ENCODE measurements around the gene LONP2. TPM values are rescaled to one million over a fixed set of nuclear protein-coding genes. Genes with fewer than 3 reads are reported as not detected.

Gene LONP2
- total and polyA plus RNA-seq, 5 donors = 29.3 to 79.3 (median 75.5) TPM

DNA sequence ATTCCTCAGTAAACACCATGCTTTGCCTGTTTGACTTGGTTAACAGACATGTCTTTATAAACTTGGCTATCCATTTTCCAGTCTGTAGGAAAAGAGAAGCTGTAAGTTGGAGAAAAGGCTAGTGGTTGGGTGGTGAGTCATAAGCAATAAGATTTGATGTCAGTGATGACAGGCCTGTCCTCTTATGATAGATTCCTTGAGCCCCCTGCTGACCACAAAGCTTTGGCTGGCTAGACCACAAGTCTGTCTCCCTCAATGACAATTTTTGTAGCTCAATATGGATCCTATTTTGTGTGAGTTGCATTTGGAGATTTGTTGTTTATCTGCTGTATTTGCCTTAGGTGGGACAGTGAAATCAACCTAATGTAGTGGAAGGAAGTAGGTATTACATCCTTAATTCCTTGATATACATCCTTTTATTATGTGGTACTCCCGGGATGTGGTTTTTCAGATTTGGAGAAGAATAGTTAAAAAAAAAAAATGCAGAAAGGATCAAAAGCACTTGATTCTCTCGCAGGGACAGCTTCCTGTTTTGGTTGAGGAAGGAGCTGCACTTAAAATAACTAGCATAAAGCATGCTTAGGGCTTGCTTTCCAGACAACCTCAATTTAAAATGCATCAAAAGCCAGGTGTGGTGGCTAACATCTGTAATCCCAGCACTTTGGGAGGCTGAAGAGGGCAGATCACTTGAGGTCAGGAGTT is 73.7 kb downstream of the LONP2 start:
- DNase-seq (no peak), ATAC-seq (no peak)
- intact Hi-C loops (cut with DNase I) = no loop called here
- Histone ChIP-seq H3K27me3 (ENCODE audit: control insufficient read depth, insufficient read depth) (no peaks in the 10 kb centered on the region), H3K9me3 (ENCODE audit: control insufficient read depth, low read length) (no peaks in the 10 kb centered on the region), H3K4me1 (ENCODE audit: control insufficient read depth, insufficient read depth, low read length) (peaks cover 6% of the 10 kb centered on the region), H3K27ac (ENCODE audit: low read length) (peak overlapping the region; percentile 19), H3K4me3 (ENCODE audit: low read length) (no peak overlapping the region)
- WGBS = 50% methylated on average over 2 of the region's 2 CpGs

DNA sequence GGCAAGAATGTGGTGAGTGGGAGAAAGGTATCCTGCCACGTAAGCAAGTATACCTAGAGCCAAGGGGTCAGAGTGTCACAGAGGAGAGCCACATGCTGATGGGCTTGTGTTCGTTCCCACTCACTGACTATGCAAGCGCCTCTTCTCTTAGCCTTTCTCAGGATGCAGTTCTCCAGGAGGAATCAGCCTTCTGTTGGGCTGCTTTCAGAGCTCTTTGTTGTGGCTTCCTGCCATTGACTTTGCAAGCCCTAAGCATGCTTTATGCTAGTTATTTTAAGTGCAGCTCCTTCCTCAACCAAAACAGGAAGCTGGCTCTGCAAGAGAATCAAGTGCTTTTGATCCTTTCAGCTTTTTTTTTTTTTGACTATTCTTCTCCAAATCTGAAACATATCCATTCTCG is 74.5 kb downstream of the LONP2 start:
- H3K27ac ChIP-seq (ENCODE audit: low read length) = peak overlapping the region; percentile 77
- peaks cover 6% of the 10 kb centered on the region for H3K4me1 ChIP-seq (ENCODE audit: control insufficient read depth, insufficient read depth, low read length)
- WGBS = 36% methylated on average over 4 of the region's 4 CpGs
- no peaks in the 10 kb centered on the region for H3K27me3 ChIP-seq (ENCODE audit: control insufficient read depth, insufficient read depth)
- peak; percentile 85 for ATAC-seq
- intact Hi-C loops (cut with DNase I) = no loop called here
- DNase-seq = no peak
- no peaks in the 10 kb centered on the region for H3K9me3 ChIP-seq (ENCODE audit: control insufficient read depth, low read length)
- H3K4me3 ChIP-seq (ENCODE audit: low read length) = no peak overlapping the region

DNA sequence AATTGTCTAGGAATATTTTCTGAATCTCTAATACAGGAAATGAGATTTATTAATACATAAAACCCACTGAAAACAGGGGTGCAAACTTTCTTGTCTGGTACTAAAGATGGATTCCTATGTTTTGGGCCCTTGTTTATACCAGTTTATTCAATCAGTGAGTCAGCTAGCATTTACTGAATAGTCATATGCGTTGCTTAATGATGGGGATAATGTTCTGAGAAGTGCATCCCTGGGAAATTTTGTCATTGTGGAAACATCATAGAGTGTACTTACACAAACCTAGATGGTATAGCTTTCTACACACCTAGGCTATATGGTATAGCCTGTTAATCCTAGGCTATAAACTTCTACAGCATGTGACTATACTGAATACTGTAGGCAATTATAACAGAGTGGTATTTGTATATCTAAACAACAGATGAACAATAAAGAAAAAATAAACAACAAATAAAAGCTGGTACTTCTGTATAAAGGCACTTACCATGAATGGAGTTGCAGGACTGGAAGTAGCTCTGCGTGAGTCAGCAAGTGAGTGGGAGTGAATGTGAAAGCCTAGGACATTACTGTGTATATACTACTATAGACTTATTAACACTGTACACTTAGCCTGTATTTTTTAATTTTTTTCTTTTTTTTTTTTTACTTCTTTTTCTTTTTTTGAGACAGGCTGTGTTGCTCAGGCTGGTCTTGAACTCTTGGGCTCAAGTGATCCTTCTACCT is 77.4 kb downstream of the LONP2 start:
- no peaks in the 10 kb centered on the region for H3K27me3 ChIP-seq (ENCODE audit: control insufficient read depth, insufficient read depth)
- intact Hi-C loops (cut with DNase I) = no loop called here
- H3K9me3 ChIP-seq (ENCODE audit: control insufficient read depth, low read length) = no peaks in the 10 kb centered on the region
- ATAC-seq = no peak
- 85% methylated on average over 2 of the region's 2 CpGs for WGBS
- DNase-seq = no peak
- H3K4me3 ChIP-seq (ENCODE audit: low read length) = no peak overlapping the region
- no peak overlapping the region for H3K27ac ChIP-seq (ENCODE audit: low read length)
- H3K4me1 ChIP-seq (ENCODE audit: control insufficient read depth, insufficient read depth, low read length) = peaks cover 6% of the 10 kb centered on the region

DNA sequence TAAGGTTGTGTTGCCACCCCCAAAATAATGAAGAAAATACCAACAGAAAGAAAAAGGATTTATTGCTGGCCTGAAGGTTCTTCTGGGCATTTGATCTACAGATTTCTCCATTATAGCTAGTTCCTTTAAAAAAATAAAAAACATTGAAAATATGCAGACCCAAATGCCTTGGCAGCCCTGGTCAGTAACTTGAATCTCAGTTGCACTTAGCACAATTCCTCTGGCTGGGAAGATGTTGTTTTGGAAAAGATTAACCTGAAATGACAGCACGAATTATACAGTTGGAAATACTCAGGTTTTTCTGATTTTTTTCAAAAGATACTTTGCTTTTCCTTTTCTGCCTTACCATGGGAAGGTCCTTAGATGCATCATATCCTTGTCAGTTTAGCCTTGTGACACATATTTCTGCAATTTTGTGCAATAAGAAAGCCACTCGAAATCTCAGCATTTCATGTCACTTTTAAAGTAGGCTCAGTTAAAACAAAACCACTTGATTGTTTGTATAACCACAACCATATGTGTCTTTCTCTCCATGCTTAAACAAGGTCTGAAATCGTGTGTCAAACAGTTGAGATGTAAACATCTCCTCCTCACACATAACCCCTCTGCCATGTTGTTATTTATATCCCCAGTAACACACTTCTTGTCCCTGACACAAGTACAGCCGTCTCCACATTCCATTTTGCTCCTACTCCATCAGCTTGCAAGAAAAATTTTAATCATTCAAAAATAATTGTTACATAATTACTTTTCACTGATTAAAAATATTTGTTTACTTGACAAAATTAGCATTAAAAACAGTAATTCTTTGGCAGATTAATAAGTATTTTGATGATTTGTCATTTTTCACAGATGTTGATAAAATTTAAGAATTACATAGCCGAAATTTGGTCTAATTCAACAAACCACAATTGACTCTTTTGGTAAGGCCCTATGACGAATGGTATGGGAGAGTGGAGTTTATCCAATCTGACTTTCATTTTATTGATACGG is 80.0 kb downstream of the LONP2 start:
- DNase-seq (no peak), ATAC-seq (no peak)
- intact Hi-C loops (cut with DNase I) = no loop called here
- Histone ChIP-seq H3K27ac (ENCODE audit: low read length) (no peak overlapping the region), H3K27me3 (ENCODE audit: control insufficient read depth, insufficient read depth) (no peaks in the 10 kb centered on the region), H3K4me1 (ENCODE audit: control insufficient read depth, insufficient read depth, low read length) (peaks cover 4% of the 10 kb centered on the region), H3K4me3 (ENCODE audit: low read length) (no peak overlapping the region), H3K9me3 (ENCODE audit: control insufficient read depth, low read length) (no peaks in the 10 kb centered on the region)
- WGBS = 78% methylated on average over 7 of the region's 7 CpGs

DNA sequence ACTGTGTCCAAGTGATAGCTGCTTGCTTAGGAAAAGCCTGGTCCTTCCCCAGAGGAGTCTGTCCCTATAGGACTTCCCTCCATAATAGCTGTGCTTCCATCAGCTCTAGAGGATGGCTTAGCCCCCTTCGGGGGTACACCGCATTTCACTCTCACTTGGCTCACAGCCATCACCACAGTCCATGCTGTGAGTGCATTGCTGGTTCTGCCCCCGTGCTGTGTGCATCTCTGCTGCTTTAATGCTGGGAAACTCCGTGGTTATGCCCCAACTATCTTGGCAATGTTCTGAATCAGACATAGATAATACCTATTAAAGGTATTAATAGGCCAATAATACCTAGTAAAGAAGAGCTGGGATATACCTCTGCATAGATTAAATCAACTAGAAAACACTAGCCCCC is 82.8 kb downstream of the LONP2 start:
- no peak overlapping the region for H3K27ac ChIP-seq (ENCODE audit: low read length)
- ATAC-seq = no peak
- WGBS = 56% methylated on average over 4 of the region's 4 CpGs

DNA sequence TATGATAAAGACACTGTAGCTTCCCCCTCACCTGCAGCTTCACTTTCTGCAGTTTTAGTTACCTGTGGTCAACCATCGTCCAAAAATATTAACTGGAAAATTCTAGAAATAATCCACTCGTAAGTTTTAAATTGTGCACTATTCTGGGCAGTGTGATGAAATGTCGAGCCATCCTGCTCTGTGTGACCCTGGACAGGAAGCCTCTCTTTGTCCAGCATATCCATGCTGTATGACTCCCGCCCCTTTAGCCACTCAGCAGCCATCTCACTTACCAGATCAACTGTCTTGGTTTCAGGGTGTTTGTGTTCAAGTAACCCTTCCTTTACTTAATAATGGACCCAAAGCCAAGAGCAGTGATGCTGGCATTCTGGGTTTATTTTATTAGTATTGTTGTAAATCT is 85.0 kb downstream of the LONP2 start:
- Histone ChIP-seq H3K27ac (ENCODE audit: low read length) (no peak overlapping the region), H3K4me3 (ENCODE audit: low read length) (no peak overlapping the region), H3K4me1 (ENCODE audit: control insufficient read depth, insufficient read depth, low read length) (peaks cover 2% of the 10 kb centered on the region), H3K9me3 (ENCODE audit: control insufficient read depth, low read length) (no peaks in the 10 kb centered on the region), H3K27me3 (ENCODE audit: control insufficient read depth, insufficient read depth) (no peaks in the 10 kb centered on the region)
- 69% methylated on average over 4 of the region's 4 CpGs for WGBS
- intact Hi-C loops (cut with DNase I) = no loop called here
- DNase-seq = no peak
- ATAC-seq = no peak

More for the DNA sequence above, 82.8 kb downstream of the LONP2 start:
- Histone ChIP-seq H3K4me1 (ENCODE audit: control insufficient read depth, insufficient read depth, low read length) (peaks cover 2% of the 10 kb centered on the region), H3K27me3 (ENCODE audit: control insufficient read depth, insufficient read depth) (no peaks in the 10 kb centered on the region), H3K9me3 (ENCODE audit: control insufficient read depth, low read length) (no peaks in the 10 kb centered on the region), H3K4me3 (ENCODE audit: low read length) (no peak overlapping the region)
- intact Hi-C loops (cut with DNase I) = no loop called here
- DNase-seq = no peak

DNA sequence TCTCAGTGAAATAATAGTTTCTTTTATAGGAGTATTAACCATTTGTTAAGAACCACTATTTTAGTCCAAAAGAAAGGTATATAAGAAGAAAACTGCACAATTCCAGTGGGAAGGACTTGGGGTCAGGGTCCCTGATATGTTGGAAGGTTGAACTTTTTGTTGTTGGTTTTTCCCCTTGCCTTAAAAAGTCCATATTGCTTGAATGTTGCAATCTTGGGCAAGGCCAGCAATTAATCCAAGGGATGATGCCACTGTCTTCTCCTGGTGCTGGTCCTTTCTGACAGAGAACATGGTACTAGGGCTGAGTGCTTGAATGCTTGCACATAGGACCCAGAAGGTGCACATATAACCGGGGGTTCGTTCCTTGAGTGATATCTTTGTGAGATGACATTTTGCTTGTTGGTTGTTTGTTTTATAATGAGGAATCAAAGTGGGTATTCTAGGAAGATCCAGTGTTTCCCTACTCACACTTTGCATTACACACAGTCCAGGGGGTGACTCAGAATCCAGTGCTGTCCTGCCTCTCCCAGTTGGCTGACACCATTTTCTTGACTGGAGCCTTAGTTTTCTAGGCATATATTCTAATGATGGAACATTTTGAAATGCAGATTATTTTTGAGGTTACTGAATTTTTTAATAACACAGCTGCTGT is 86.2 kb downstream of the LONP2 start:
- Histone ChIP-seq H3K4me3 (ENCODE audit: low read length) (no peak overlapping the region), H3K27me3 (ENCODE audit: control insufficient read depth, insufficient read depth) (no peaks in the 10 kb centered on the region), H3K27ac (ENCODE audit: low read length) (no peak overlapping the region), H3K9me3 (ENCODE audit: control insufficient read depth, low read length) (no peaks in the 10 kb centered on the region), H3K4me1 (ENCODE audit: control insufficient read depth, insufficient read depth, low read length) (peaks cover 2% of the 10 kb centered on the region)
- no peak for ATAC-seq
- no peak for DNase-seq
- intact Hi-C loops (cut with DNase I) = no loop called here
- WGBS = 98% methylated on average over 2 of the region's 2 CpGs

DNA sequence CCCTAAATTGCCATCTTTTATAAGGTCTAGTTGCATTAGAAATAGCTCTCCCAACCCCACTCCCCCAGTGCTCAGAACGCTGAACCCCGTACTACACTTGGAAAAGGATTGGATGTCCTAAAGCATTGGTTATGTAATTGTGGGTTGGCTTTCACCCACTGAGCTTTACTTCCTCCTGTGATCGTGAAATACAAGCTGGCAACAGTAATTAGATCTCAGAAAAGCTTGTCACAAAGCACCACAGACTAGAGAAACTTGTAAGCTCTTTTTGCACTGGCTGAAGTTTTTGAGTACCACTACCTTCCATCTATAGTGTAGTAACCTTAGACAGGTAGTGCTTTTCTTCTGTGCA is 86.7 kb downstream of the LONP2 start:
- DNase-seq (no peak), ATAC-seq (peak; percentile 34 to 71)
- WGBS = 35% methylated on average over 3 of the region's 3 CpGs
- no peaks in the 10 kb centered on the region for H3K27me3 ChIP-seq (ENCODE audit: control insufficient read depth, insufficient read depth)
- peaks cover 2% of the 10 kb centered on the region for H3K4me1 ChIP-seq (ENCODE audit: control insufficient read depth, insufficient read depth, low read length)
- intact Hi-C loops (cut with DNase I) = no loop called here
- no peaks in the 10 kb centered on the region for H3K9me3 ChIP-seq (ENCODE audit: control insufficient read depth, low read length)
- H3K27ac ChIP-seq (ENCODE audit: low read length) = no peak overlapping the region
- H3K4me3 ChIP-seq (ENCODE audit: low read length) = no peak overlapping the region

DNA sequence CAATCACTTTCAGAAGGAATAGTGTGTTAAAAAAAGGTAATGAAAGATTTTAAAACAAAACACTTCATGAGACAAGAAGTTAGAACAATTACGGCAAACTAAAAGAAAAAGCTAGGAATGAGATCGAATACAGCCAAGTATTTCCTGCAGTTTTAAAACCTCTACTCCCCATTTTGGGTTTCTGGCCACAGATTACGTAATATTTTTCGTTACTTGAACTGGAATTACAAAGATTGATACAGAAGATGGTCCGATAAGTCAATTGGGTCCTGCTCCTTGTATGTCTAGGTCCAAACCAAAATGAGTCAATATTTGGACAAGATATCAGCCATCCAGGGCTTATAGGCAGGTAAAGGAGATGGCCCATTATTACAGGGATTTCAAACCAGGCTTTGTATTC is 88.9 kb downstream of the LONP2 start:
- Histone ChIP-seq H3K27ac (ENCODE audit: low read length) (no peak overlapping the region), H3K4me3 (ENCODE audit: low read length) (no peak overlapping the region), H3K9me3 (ENCODE audit: control insufficient read depth, low read length) (no peaks in the 10 kb centered on the region), H3K27me3 (ENCODE audit: control insufficient read depth, insufficient read depth) (no peaks in the 10 kb centered on the region), H3K4me1 (ENCODE audit: control insufficient read depth, insufficient read depth, low read length) (peaks cover 2% of the 10 kb centered on the region)
- 94% methylated on average over 5 of the region's 5 CpGs for whole genome bisulfite sequencing
- ATAC-seq = no peak
- DNase-seq = no peak
- intact Hi-C loops (cut with DNase I) = no loop called here

DNA sequence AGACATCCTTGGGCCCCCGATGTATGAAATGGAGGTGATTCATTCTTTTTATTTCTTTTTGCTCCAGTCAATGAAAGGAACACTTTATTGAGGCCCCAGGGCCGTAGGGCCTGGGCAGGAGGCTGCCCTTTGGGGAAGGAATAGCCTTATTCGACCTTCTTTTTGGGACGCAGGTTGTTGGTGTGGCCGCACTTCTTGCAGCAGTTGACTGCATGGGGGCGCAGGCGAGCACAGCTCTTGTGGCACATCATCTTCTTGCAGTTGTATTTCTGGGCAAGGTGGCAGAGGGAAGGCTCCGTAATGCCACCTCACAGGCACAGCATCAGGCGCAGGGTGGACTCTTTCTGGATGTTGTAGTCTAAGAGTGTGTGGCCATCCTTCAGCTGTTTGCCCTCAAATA is 90.2 kb downstream of the LONP2 start:
- Histone ChIP-seq H3K27ac (ENCODE audit: low read length) (no peak overlapping the region), H3K9me3 (ENCODE audit: control insufficient read depth, low read length) (no peaks in the 10 kb centered on the region), H3K4me3 (ENCODE audit: low read length) (no peak overlapping the region), H3K27me3 (ENCODE audit: control insufficient read depth, insufficient read depth) (no peaks in the 10 kb centered on the region), H3K4me1 (ENCODE audit: control insufficient read depth, insufficient read depth, low read length) (peaks cover 2% of the 10 kb centered on the region)
- ATAC-seq = no peak
- intact Hi-C loops (cut with DNase I) = no loop called here
- 92% methylated on average over 9 of the region's 9 CpGs for WGBS
- DNase-seq = no peak
